ENCODE results near the gene TRAPPC12.
A peak's percentile ranks its signal among the peaks of the same experiment; 100 is the strongest.

Gene TRAPPC12

GRCh38 chr2:3516831-3517230 lies 137.3 kb downstream of the TRAPPC12 start:
- no peak for DNase-seq

- DNase-seq = no peak
These were observed 138.5 kb downstream of the TRAPPC12 start for GRCh38 chr2:3517948-3518495.

GRCh38 chr2:3518496-3519254 lies 139.2 kb downstream of the TRAPPC12 start:
- DNase-seq = peak; percentile 96

GRCh38 chr2:3519255-3520205 lies 140.0 kb downstream of the TRAPPC12 start, which contains the start of gene ADI1:
Gene ADI1 (minus strand): TSS chr2:3519531. CDS start chr2:3519487, 44 bp downstream.
- peak; percentile 55 for DNase-seq

- no peak for DNase-seq
These were observed 141.1 kb downstream of the TRAPPC12 start for GRCh38 chr2:3520591-3520990.

GRCh38 chr2:3522961-3523421 lies 143.5 kb downstream of the TRAPPC12 start:
- DNase-seq = no peak

- no peak for DNase-seq
These were observed 144.1 kb downstream of the TRAPPC12 start for GRCh38 chr2:3523551-3524041.

- no peak for DNase-seq
These were observed 147.4 kb downstream of the TRAPPC12 start for GRCh38 chr2:3526871-3527270.

GRCh38 chr2:3527886-3528785 lies 148.6 kb downstream of the TRAPPC12 start:
- DNase-seq = no peak
